Measurements from ENCODE around the gene PCDHGC4.

The PCDHGC4 gene

DNA sequence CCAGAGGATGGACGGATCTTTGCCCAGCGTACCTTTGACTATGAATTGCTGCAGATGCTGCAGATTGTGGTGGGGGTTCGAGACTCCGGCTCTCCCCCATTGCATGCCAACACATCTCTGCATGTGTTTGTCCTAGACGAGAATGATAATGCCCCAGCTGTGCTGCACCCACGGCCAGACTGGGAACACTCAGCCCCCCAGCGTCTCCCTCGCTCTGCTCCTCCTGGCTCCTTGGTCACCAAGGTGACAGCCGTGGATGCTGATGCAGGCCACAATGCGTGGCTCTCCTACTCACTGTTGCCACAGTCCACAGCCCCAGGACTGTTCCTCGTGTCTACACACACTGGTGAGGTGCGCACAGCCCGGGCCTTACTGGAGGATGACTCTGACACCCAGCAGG is 5.9 kb downstream of the PCDHGC4 start:
- no peak for DNase-seq

DNA sequence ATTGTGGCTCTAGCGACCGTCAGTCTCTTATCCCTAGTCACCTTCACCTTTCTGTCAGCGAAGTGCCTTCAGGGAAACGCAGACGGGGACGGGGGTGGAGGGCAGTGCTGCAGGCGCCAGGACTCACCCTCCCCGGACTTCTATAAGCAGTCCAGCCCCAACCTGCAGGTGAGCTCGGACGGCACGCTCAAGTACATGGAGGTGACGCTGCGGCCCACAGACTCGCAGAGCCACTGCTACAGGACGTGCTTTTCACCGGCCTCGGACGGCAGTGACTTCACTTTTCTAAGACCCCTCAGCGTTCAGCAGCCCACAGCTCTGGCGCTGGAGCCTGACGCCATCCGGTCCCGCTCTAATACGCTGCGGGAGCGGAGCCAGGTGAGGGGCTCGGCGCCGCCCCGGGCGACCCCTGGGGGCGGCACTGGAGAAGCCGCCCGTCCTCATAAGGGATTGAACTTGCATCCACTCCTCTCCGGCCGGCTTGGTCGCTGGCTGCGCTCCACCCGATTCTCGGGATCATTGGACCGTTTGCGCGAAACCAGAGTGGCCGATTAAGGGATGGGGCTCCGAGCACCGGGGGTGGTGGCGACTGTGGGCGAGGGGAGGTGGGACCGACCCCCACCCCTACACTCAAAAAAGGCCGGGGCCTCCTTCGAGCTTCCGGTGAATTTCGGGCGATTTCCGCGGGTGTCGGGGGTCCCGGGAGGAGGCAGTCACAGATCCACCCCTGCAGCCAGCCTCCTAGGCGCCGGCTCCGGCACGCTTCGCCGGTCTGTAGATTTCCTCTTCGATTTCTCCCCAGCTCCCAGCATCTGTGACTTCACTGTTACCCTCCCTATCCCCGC is 6.7 kb downstream of the PCDHGC4 start:
- no peak for DNase-seq

DNA sequence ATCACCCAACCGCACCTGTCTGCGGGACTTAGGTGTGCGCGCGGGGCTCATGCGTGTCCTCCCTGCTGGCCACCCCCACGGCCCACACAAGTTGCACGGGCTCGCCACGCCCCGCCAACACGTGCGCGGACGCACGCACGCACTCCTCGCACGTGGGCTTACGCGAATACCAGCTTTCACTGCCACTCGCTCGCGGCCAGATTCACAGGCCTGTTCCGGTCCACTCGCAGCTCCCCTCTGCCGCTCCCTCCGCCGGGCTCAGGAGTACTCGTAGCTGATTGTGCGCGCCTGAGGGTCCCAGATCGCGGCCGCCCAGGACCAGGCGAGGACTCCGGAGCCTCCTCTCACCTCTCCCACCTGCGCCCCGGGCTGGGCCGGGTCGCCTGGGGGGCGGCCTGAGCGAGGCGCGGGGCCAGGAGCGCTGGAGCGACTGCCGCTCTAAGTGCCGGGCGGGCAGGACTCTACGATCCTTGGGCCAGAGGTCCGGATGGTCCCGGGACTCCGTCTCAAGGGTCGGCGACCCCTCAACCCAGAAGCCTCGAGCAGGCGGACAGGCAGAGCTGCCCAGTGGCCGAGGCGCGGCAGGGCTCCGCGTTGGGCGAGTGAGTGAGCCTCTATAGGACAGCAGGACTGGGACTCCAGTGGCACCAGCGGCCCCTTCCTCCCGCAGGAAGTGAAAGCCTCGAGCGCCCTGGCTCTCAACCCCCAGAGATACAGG is 7.5 kb downstream of the PCDHGC4 start:
- DNase-seq: no peak

DNA sequence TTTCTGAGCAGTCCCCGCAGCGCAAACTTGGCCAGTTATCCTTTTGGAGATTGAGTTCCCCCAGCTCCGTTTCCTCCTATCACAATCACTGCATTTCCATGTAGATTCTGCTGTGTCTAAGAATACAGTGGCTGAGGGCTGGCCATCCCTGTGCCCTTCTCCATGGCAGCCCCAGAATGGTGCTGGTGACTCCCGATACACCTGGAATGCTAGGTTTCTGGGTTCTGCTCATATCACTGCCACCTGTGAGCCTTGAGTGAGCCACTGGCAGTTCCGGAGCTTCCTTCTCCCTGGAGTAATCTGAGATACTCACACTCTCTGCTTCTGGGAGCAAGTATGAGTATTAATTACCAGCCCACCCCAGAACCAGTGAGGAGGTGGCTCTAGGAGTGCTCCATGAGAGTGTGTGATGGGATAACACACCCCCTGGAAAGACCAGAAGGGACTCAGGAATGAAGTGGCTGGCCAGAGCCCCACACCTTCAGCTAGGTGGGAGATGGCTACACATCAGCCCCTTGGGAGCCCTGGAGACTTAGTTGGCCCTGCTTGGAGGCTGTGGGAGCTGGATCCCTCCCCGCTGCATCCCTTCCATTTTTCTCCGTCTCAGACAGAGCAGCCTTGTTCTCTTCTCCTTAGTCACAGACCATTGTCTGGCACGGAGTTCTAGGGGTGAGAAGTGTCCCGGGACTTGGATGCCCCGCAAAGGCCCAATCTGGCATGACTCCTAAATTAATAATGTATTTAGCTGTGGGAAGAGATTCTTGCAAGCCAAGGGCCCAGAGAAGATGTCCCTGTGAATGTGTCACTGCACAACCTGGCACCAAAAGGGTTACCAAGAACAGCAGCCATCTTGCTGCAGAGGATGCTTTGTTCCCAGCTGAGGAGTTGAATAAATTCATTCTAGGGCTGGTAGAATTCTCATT is 8.9 kb downstream of the PCDHGC4 start:
- no peak for DNase-seq

DNA sequence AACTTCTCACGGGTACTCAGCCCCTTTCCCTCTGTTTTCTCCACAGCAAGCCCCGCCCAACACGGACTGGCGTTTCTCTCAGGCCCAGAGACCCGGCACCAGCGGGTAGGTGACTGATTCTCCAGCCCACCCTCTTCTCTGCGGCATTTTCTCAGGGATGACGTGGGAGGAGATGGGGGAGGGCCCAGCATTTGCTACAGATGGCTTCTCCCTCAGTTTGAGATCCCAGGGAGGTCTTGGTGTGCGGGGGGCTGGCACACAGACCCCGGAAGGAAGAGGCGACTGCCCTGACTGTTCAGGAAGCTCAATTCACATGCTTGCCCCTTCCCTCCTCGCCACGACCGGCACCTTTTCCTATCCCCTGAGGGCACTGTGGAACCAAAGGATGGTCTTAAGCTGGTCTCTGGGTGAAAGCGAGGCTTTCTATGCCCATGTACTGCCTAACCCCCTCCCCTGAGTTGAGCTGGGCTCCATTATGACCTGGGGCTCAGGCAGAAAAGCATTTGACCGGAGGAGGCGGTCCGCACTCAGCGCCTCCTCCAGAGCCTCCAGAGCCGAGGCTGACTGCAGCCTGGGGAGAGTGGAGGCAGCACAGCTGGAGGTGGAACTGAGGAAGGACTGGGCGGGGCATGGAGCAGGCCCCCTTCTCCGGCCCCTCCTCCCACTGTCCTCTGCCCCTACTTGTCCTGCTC is 10.1 kb downstream of the PCDHGC4 start:
- DNase-seq: no peak

DNA sequence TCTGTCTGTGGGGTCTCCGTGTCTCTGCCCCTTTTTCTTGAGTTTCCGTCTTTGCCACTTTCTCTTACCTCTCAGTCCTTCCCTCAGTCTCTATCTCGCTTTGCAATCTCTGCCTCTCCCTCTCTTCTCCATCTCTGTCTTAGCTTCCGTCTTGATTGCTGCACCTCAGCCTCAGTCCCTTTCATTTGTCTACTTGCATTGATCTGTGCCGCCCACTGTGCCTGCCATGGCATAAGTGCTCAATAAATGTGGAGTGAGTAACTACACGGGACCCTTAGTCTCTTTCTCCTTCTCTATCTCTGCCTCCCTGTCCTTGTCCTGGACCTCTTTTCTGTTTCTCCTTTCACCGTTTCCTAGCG is 10.6 kb downstream of the PCDHGC4 start:
- DNase-seq: no peak

DNA sequence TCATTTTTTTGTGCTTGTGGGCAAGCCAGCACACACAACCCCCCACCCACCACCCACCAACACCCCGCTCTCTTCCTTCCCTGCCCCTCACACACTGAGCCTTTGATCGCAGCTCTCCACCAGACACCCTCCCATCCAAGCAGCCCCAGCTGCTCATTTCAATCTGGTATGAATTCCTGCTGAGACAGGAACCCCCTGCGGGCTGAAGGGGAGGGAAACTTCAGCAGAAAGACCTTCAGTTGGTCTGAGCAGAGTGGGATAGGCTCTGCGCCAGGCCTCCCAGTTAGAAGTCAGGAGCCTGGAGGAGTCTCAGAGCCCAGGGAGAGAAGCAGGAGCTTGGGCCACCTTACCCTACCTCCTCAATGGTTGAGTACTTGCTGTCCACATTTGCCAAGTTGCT is 11.2 kb downstream of the PCDHGC4 start:
- DNase-seq: no peak

DNA sequence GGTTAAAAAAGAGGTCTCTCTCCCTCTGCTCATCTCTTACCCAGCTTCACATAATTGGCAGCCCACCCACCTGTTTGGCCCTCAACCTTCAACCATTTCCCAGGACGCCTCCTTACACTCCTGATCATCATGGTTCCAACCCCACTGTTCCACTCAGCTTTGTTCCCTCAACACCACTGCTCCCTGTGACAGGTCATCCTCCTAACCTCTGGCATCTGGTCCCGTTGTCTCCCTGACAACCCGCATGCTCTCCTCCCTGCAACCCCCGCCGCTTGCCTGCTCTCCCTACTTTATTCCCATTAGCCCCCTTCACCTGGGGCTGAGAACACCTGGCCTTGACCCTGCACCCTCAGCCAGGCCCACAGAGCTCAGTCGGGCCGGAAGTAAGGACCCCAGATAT is 16.9 kb downstream of the PCDHGC4 start:
- DNase-seq: no peak

DNA sequence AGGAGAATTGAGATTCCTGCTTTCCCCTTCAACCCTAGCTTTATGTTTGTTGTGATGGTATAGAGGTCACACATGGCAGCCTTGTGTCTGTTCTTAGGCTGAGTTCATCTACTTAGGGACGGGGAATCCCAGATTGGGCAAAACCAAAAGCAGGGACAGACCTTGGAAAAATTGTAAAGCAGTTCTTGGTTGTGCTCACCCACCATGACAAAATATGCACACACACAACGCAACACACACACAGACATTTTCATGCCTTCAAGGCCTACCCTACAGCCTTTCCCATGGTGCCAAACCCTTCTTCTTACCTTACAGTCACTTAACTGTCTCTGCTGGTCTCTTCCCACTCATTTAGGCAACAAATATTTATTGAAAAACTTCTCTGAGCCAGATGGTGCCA is 18.9 kb downstream of the PCDHGC4 start:
- no peak for DNase-seq

DNA sequence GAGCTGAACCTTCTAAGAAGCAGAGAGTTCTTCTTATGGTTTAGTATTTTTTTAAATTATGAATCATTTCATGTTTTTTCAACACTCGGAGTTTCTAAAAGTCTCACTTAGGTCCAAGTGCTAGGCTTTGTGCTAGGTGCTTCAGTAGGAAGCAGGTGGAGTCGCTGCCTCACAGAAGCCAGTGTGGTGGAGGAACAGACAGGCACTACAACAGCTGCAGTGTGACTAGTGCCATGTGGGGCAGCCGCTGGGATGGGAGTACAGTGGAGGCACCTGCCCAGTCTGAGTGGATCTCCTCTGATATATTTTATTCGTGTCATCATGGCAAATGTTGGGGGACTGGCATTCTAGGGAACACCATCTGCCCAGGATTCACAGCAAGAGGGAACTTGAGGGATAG is 19.4 kb downstream of the PCDHGC4 start:
- no peak for DNase-seq

DNA sequence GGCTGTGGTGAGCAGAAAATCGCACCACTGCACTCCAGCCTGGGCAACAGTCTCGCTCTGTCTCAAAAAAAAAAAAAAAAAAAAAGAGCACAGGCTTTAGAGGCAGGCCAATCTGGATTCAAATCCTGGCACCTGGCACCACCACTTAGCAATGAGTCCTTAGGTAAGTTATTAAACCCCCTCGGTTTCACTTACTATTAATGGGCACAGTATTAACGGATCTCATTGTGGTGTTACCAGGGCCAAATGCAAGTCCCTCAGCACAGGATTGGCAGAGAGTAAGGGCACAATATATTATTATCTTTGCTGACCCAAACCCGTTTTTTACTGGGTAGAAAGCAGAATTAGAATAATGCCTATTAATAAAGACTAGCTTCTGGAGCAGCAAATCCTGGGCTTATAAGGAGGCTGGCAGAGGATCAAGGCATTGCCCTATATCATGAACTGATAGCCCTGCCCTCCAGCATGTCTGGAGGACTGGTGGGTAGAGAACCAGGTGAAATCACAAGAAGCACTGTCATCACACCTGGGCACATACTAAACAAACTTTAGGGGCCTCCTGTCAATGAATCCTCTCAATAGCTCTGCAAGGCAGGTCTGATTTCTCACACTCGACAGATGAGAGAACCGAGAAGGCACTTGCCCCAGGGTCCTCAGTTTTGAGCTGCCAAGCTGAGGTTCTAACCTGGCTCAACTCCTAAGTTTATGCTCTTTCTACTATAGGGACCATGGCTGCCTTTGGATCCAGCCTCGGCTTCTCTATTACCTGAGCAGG is 21.7 kb downstream of the PCDHGC4 start:
- DNase-seq: no peak

DNA sequence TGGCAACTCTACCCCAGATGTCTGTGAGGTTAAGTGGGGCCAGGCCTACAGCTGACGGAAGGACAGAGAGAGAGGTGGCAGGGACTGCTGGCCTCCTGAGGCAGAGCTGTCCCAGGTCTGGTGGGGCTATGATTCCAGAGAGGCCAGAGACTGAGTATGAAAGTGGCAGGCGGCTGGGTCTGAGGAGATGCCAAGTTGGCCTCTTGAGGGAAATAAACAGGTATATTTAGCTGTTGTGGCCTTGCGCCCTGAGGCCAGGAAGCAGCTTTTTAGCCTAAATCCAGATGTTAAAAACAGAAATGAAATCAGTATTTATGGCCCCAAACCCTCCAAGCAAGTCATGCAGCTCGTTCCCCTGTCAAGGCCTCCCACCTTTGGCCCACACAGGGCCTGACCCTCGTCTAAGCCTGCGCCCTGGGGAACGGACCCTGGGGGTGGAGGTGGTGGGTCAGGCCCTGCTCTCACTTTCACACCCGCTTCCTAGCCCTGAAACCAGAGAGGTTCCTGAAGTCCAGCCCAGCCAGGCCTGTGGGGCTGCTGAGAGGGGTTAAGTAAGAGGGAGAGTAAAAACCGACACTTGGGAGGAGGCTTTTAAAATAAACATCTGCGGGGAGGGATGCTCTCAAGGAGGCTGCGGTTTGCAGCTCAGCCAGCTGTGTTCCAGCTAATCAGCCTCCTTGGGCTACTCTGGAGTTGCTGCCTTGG is 22.7 kb downstream of the PCDHGC4 start:
- DNase-seq: no peak

DNA sequence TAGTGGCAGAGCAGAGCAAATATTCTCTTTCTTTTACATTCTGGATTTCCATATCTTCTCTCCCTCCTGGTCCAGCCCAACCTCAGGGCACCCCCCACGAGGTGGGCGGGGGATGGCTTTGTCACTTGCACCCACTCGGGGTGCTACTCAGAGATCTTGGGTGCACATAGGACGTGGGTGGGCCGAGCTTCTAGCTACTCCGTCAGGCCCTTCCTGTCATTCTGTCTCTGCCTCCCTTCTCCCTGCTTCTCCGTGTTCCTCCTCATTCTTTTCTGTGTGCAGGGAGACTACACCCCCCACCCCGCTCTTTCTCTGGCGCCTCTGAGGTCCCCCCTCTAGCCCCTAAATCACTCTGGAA is 23.6 kb downstream of the PCDHGC4 start:
- DNase-seq: no peak

DNA sequence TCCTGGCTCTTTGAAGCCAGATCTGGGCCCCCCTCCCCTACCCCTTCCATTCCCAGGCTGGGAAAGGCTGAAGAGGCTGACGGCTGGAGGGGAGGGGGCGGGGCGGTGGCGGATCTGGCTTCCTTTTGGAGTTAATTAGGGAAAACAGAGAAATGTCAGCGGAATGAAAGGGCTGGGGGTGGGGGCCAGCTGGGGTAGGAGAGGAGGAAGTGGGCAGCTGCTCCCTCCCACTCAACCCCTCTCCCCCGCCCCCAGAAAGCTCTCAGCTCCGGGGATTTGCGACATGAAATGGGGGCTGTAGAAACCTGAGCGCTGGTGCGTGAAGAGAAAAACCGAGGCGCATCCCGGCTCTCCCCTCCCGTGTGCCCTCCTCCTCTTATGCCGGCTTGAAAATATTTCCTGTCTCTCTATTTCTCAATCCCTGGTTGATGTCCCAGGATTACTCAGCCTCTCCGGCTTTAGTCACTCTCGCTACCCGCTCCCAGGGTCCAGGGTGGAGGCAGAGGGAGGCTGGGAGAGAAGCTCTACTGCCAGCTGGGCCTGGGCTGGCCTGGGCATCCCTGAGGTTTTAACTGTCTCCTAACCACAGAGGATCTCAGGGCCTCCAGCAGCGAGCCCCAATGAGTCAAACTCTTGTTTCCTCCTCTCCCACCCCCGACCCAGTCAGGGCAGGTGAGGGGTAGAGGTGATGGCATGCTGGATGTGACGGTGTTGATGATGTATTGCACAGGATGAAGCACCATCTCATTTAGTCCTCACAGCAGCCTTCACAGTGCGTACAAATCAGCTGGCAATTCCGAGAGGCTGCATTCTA is 24.2 kb downstream of the PCDHGC4 start:
- DNase-seq: no peak

DNA sequence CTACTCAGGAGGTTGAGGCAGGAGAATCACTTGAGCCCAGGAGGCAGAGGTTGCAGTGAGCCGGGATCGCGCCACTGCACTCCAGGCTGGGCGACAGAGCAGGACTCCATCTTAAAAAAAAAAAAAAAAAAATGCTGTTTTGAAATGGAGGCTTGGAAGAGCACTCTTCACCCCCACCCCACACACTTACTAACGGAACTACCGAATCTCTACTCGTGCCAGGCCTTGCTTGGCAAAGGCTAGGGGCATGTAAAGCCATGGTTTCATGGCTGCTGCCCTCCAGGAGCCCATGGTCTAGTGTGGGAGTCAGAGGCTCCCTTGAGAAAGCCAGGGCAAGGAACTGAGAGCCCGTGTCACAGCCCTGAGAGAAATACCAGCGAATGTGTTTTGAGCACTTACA is 25.3 kb downstream of the PCDHGC4 start:
- no peak for DNase-seq

DNA sequence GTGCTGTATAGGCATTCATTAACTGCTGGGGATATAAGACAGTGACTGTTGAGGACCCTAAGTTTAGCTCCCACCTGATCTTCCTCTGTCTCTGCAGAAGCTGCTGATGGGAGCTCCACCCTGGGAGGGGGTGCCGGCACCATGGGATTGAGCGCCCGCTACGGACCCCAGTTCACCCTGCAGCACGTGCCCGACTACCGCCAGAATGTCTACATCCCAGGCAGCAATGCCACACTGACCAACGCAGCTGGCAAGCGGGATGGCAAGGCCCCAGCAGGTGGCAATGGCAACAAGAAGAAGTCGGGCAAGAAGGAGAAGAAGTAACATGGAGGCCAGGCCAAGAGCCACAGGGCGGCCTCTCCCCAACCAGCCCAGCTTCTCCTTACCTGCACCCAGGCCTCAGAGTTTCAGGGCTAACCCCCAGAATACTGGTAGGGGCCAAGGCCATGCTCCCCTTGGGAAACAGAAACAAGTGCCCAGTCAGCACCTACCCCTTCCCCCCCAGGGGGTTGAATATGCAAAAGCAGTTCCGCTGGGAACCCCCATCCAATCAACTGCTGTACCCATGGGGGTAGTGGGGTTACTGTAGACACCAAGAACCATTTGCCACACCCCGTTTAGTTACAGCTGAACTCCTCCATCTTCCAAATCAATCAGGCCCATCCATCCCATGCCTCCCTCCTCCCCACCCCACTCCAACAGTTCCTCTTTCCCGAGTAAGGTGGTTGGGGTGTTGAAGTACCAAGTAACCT is 26.2 kb downstream of the PCDHGC4 start:
- DNase-seq: no peak

DNA sequence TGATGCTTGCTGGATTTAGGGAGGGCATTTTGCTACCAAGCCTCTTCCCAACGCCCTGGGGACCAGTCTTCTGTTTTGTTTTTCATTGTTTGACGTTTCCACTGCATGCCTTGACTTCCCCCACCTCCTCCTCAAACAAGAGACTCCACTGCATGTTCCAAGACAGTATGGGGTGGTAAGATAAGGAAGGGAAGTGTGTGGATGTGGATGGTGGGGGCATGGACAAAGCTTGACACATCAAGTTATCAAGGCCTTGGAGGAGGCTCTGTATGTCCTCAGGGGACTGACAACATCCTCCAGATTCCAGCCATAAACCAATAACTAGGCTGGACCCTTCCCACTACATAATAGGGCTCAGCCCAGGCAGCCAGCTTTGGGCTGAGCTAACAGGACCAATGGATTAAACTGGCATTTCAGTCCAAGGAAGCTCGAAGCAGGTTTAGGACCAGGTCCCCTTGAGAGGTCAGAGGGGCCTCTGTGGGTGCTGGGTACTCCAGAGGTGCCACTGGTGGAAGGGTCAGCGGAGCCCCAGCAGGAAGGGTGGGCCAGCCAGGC is 27.0 kb downstream of the PCDHGC4 start:
- no peak for DNase-seq

DNA sequence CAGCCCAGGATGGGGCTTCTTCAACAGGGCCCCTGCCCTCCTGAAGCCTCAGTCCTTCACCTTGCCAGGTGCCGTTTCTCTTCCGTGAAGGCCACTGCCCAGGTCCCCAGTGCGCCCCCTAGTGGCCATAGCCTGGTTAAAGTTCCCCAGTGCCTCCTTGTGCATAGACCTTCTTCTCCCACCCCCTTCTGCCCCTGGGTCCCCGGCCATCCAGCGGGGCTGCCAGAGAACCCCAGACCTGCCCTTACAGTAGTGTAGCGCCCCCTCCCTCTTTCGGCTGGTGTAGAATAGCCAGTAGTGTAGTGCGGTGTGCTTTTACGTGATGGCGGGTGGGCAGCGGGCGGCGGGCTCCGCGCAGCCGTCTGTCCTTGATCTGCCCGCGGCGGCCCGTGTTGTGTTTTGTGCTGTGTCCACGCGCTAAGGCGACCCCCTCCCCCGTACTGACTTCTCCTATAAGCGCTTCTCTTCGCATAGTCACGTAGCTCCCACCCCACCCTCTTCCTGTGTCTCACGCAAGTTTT is 27.6 kb downstream of the PCDHGC4 start:
- DNase-seq: peak; percentile 3 to 9

Measured in AML-193 (cell line).